Epithelial cell of prostate (primary cell): ENCODE data around the gene SPINK6.

Experiments used
- DNase-seq: peaks from one replicate; pipeline ENCODE4 v3.0.0-alpha.2; 2011; ENCODE audit warnings: low read depth, low spot score
- H3K27ac ChIP-seq: fragments of 450-650 bp; 2 replicates; pipeline ENCODE4 v1.5.1; 2017; ENCODE audit warnings: mild to moderate bottlenecking

Gene SPINK6

DNA sequence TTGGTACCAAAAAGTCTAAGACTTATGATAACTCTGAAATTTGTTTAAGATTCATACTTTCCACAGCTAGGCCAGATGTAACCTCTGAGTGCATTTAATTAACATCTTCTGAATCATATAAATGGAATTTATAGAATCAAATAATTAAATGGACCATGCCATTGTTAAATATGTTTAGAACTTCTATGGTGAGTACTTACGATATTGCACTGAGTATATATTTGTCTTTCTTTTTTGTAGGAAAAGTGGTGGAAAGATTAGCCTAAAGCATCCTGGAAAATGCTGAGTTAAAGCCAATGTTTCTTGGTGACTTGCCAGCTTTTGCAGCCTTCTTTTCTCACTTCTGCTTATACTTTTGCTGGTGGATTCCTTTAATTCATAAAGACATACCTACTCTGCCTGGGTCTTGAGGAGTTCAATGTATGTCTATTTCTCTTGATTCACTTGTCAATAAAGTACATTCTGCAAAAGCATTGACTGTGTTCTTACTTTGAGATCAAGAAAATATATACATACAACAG lies 11.9 kb downstream of the SPINK6 start:
- no peak overlapping the region for H3K27ac ChIP-seq
- DNase-seq: no peak

DNA sequence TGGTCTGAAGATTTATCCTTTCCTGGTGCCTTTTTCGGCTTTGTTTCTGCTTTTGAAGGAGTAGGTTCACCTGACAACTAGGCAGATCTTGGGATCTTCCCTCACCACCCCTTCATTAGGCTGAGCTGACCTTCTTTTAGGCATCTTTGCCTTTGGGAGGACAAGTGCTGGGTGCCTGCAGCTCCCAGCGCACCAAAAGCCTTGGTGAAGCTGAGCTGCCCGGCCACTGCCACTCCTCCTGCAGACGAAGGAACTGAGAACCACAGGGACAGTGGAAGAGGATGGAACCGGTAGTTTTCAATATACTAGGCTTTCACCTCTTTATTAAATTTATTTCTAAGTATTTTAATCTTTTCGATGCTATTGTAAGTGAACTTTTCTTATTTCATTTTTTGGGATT lies 18.7 kb downstream of the SPINK6 start:
- DNase-seq: no peak
- no peak overlapping the region for H3K27ac ChIP-seq

DNA sequence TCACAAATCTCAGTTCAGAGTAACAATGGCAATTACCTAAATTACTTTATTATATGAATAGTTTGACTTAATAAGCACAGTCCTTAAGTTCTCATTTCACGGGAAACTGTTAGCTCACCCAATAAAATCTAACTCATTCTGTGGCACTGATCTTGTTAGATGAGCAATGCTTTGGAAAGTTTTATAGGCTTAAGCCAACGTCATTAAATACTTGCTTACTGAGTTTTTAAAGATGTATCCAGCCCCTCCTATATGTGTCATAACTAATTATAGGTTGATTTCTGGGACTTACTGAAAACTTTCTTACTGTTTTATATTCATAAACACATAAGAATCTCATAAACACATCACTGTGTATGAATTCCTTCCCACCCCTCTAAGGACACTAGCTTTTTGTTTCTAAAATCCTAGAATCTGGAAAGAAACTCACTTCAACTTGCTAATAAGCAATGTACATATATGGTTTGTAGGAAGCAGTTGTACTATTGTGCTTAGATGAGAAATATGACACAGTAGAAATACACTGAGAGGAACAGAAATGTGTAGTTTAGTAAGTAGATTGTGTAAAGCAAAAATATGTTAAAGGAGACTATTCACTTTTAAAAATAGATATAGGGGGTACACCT lies 21.4 kb downstream of the SPINK6 start:
- H3K27ac ChIP-seq: peak overlapping the region; percentile 87
- peak; percentile 88 for DNase-seq

DNA sequence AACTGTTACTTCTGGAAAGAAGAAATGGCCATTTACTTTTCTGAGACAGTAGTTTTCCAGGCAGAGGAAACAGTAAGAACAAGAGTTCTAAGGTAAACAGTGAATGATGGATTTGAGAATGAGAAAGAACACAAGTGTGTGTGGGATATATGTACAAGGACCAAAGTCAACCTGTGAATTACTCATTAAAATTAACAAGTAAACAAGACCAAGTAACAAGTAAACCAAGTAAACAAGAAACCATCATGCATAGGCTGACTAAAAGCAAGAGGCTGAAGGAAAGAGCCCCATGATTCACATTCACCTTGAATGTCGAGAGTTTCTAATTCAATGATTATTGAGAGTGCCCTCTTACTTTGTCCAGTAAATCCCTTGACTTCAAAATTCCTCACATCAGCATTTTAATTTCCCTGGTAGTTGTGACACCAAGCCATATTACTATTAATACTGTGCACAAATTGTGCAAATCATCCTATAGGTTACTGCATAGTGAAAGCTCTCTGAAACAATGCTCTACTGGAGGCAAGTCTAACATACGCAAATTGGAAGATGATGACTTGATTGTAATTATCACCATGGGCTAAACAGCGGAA lies 25.6 kb downstream of the SPINK6 start:
- H3K27ac ChIP-seq: no peak overlapping the region
- DNase-seq: no peak

DNA sequence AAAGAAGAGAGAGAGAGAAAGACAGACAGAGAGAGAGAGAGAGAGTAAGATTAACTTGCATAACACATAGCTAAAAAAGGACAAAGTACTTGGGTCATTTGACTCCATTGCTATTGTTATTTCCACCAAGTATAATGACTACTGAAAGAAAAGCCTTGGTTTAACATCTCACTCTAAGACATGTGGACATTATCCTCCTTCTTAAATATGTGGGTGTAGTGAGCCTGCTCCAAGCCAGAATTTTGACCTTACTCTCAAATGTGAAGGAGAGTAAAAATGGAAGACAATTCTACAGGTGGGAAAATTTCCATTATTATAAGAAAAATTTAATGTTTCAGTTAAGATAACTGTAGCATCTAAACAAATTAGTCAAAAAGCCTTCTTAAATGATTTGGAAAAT lies 27.0 kb downstream of the SPINK6 start:
- DNase-seq: no peak
- H3K27ac ChIP-seq: no peak overlapping the region

DNA sequence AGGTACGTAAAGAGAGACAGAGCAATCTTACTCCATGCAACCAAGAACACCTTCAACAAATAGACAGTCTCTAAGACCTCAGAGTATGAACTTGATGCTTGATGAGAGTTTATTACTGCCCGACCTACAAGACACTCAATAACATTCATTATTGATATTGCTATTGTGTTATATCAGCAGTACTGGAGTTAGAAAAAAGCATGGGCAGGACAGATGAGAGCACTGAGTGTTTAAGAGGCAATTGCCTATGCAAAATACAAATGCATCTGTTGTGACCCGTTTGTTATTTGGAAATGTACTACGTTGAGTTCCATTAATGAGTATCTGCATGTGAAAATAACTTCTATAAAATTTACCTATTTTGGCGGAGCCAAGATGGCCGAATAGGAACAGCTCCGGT lies 27.4 kb downstream of the SPINK6 start:
- no peak for DNase-seq

DNA sequence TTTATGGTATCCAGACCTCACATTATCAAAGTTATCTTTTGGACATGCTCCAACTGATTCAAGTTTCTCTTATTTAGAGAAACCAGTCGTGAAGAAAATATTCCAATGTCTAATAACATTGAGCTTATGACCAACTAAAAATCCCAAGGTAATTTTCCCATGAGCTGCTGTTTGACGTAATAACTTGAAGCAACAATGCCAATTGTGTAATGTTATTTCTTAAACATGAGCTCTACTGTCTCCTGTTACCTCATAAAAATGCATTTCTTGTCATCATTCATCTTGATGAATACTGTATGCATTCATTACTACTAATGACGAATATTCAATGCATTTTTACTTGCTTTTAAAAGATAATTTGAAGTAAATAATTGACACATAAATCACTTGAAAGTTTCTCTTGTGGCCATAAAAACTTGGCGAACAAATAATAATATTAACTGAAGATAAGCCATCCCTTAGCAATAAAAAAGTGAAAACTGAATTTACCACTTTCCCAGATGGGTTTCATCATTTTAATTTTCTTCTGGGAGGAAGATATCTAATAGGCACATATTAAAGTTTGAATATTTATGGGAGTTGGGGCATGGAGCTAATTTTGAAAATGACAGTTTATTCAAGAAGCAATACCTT lies 35.1 kb downstream of the SPINK6 start:
- no peak for DNase-seq
- H3K27ac ChIP-seq: no peak overlapping the region

More for the DNA sequence above, 27.4 kb downstream of the SPINK6 start:
- no peak overlapping the region for H3K27ac ChIP-seq

DNA sequence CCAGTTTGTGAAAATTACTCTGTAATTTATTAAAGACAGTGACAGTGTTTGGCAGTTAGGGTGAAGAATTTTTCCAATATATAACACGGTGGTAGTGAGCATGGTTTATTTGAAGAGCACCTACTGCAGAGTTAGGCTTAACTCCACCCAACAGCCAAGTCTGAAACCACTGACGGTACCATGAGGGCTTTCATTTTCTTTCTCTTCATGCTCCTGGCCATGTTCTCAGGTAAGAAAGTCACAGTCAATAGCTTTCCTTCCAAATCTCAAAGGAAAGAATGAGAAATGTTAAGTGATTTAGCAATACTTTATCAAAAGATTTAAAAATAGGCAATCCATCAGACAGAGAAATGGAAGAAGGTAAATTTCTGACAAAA lies 35.6 kb downstream of the SPINK6 start, which contains the start of gene MARCOL:
TSS of gene MARCOL (plus strand) at position 108 of the 377 bp plus-strand sequence. CDS start at position 181, 73 bp downstream.
- no peak within 1 kb of the TSS for H3K27ac ChIP-seq
- DNase-seq: no peak

DNA sequence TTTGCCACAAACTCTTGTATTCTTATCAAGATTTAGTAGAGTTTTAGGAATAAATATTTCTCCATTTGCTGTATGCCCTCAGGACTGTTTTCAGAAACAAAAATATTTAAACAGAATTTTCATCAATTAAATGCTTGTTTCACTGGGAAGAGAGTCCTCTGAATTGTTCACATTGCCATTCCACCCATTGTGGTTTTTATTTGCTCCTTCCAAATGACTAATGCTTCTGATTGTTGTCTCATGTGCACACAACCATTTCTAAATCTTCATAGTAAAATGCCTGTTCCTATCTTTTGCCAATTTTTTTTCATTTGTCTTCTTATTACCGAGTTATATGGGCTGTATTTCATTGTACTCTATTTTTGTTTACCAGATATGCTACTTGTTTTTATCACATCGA lies 46.1 kb downstream of the SPINK6 start:
- no peak overlapping the region for H3K27ac ChIP-seq
- DNase-seq: no peak

DNA sequence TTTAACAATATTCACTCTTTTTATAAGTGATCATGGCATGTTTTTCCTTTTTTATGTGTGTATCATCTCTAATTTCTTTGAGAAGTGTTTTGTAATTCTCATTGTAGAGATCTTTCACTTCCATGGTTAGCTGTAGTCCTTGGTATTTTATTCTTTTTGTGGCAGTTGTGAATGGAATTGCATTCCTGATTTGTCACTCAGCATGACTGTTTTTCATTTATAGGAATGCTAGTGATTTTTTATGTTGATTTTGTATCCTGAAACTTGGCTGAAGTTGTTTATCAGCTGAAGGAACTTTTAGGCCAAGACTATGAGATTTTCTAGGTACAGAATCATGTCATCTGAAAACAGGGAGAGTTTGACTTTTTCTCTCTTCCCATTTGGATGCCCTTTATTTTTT lies 52.6 kb downstream of the SPINK6 start:
- no peak for DNase-seq
- peak overlapping the region; percentile 24 for H3K27ac ChIP-seq

DNA sequence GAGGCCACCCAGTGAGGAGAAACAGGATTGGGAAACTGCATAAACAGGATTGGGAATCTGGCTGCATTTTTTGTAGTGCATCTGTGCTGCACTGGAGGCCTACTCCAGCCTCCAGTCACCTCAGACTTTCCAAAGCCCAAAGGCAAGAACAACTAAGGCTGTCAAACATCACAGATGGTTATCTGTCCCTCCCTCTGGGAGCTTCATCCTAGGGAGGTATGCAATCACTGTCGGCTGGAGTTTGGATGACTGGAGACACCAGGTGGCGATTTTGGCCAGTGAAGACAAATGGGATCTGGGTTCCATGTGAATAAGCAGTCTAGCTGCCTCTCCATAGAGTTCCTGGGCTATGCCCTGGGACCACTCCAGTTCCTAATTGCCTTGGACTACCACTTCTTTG lies 56.4 kb downstream of the SPINK6 start:
- no peak overlapping the region for H3K27ac ChIP-seq
- no peak for DNase-seq

DNA sequence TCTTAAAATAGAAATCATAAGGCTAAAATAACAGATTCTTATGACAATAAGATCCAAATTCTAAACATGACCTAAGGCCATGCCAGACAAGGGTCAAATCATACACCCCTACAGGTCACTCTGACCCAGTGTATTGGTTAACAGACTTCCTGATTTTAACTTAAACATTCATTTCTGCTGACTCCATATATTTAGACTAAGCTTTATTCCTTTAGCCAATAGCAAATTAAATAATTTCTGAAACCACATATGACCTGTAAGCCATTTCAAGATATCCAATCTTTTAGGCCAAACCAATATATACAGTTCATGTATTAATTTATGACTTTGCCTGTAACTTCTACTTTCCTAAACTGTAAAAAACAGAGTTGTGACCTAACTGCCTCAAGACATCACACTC lies 58.4 kb downstream of the SPINK6 start:
- H3K27ac ChIP-seq: no peak overlapping the region
- no peak for DNase-seq
